B cell (primary cell): Measurements from ENCODE around the gene HS1BP3. TPM values are rescaled to one million over a fixed set of nuclear protein-coding genes. Genes with fewer than 3 reads are reported as not detected.

Experiments used
- ATAC-seq: fragments of 200-7000 bp; cut with Tn5 transposase; one replicate; pipeline ENCODE4 v1.10.0; 2021; ENCODE audit warnings: low read depth, mild to moderate bottlenecking, moderate number of reproducible peaks, moderate library complexity
- CTCF ChIA-PET: fragments of 350-600 bp; sonication (Branson Sonifier 250); formaldehyde crosslinking; loops from one replicate; lab custom pipeline; 2021; ENCODE audit warnings: antibody characterized with exemption, inconsistent platforms; lab: Charles Lee
- POLR2A ChIA-PET: fragments of 350-600 bp; sonication (Branson Sonifier 250); formaldehyde crosslinking; loops from one replicate; lab custom pipeline; 2021; ENCODE audit warnings: antibody characterized with exemption; lab: Charles Lee
- DNase-seq: peaks from one replicate; pipeline ENCODE4 v3.0.0; 2013
- H2AFZ ChIP-seq: 2 replicates; pipeline ENCODE4 v1.6.1; 2012; ENCODE audit warnings: mild to moderate bottlenecking, low read depth, low read length; ENCODE audit not compliant: insufficient read depth, poor library complexity, severe bottlenecking
- H3K27ac ChIP-seq, 2 donors: 1 replicate in 1 of 2; 2 replicates in 1 of 2; pipeline ENCODE4 v1.5.1; 2012 to 2013; ENCODE audit warnings: low read length in 2 of 2, mild to moderate bottlenecking in 2 of 2, moderate library complexity in 1 of 2
- H3K27me3 ChIP-seq, 4 experiments: fragments of 200-600 bp in 1 of 4; sonication (generic) in 1 of 4; replicated peaks in 1 of 4; 1 replicate in 2 of 4; 2 replicates in 2 of 4; pipeline versions ENCODE4 v1.6.1 to v1.7.0; 2013 to 2016; ENCODE audit warnings: low read length in 3 of 4, mild to moderate bottlenecking in 2 of 4, mixed read lengths in 1 of 4, moderate library complexity in 1 of 4; ENCODE audit not compliant: insufficient read depth in 4 of 4, control insufficient read depth in 3 of 4; ENCODE audit errors: control extremely low read depth in 1 of 4
- H3K36me3 ChIP-seq, 2 experiments: replicated peaks in 1 of 2; 1 replicate in 1 of 2; 2 replicates in 1 of 2; pipeline versions ENCODE4 v1.6.1 to v1.7.1; 2013; ENCODE audit warnings: low read length in 1 of 2; ENCODE audit not compliant: insufficient read depth in 2 of 2, control insufficient read depth in 1 of 2; ENCODE audit errors: control extremely low read depth in 1 of 2, extremely low read depth in 1 of 2
- H3K4me1 ChIP-seq, 2 donors: fragments of 200-600 bp in 1 of 2; sonication (generic) in 1 of 2; 1 replicate in 1 of 2; 2 replicates in 1 of 2; pipeline versions ENCODE4 v1.5.1 to v1.6.1; 2013 to 2017; ENCODE audit warnings: low read length in 2 of 2; ENCODE audit not compliant: control insufficient read depth in 2 of 2, insufficient read depth in 2 of 2
- H3K4me2 ChIP-seq: replicated peaks from 2 replicates; pipeline ENCODE3; 2012; ENCODE audit warnings: mild to moderate bottlenecking, low read depth, low read length; ENCODE audit not compliant: poor library complexity, severe bottlenecking
- H3K4me3 ChIP-seq, 5 experiments: fragments of 200-600 bp in 1 of 5; sonication (generic) in 1 of 5; 1 replicate in 3 of 5; 2 replicates in 2 of 5; pipeline versions ENCODE4 v1.5.1 to v1.7.0; 2011 to 2016; ENCODE audit warnings: low read length in 4 of 5, mild to moderate bottlenecking in 4 of 5, low read depth in 2 of 5, control low read depth in 1 of 5, moderate library complexity in 1 of 5; ENCODE audit not compliant: insufficient read depth in 1 of 5; ENCODE audit errors: control extremely low read depth in 1 of 5, extremely low read depth in 1 of 5
- H3K79me2 ChIP-seq: fragments of 200-600 bp; sonication (generic); one replicate; pipeline ENCODE4 v1.6.0; 2016; ENCODE audit warnings: low read length; ENCODE audit not compliant: control insufficient read depth, insufficient read depth
- H3K9ac ChIP-seq: fragments of 200-600 bp; sonication (generic); 2 replicates; pipeline ENCODE4 v1.6.1; 2017; ENCODE audit warnings: mild to moderate bottlenecking, low read length, moderate library complexity
- H3K9me3 ChIP-seq, 3 donors: one replicate each; pipeline versions ENCODE4 v1.6.1 to v1.7.1; 2013; ENCODE audit warnings: low read length in 2 of 3; ENCODE audit not compliant: control insufficient read depth in 2 of 3, insufficient read depth in 1 of 3; ENCODE audit errors: control extremely low read depth in 1 of 3
- H4K20me1 ChIP-seq: 2 replicates; pipeline ENCODE4 v1.6.0; 2012; ENCODE audit warnings: mild to moderate bottlenecking, low read length; ENCODE audit not compliant: insufficient read depth, control insufficient read depth, poor library complexity, severe bottlenecking
- H3K27ac Mint-ChIP-seq: one replicate; pipeline ENCODE4 v1.8.0; 2021; ENCODE audit warnings: mixed read lengths
- H3K27me3 Mint-ChIP-seq: one replicate; pipeline ENCODE4 v1.8.0; 2021; ENCODE audit warnings: mixed read lengths
- H3K4me1 Mint-ChIP-seq: one replicate; pipeline ENCODE4 v1.8.0; 2021; ENCODE audit warnings: mixed read lengths
- H3K4me3 Mint-ChIP-seq: one replicate; pipeline ENCODE4 v1.8.0; 2021; ENCODE audit warnings: mixed read lengths
- H3K9me3 Mint-ChIP-seq: one replicate; pipeline ENCODE4 v1.8.0; 2022; ENCODE audit warnings: mixed read lengths; ENCODE audit not compliant: insufficient read depth
- CTCF ChIP-seq: fragments of 200-600 bp; IDR thresholded peaks from one replicate; pipeline ENCODE4 v1.8.0; 2022; ENCODE audit warnings: antibody characterized with exemption, mild to moderate bottlenecking
- WGBS: methylation state at CpG from one replicate; pipeline ENCODE4 v1.1.5; 2013; ENCODE audit warnings: missing lambda C conversion rate; ENCODE audit not compliant: insufficient coverage; 5-methylcytosine and 5-hydroxymethylcytosine counted together
- intact Hi-C: fragments of 100-400 bp; cut with micrococcal nuclease; formaldehyde crosslinking; loops from one replicate; pipeline ENCODE4 v1.10.0; 2022
- polyA plus RNA-seq: library from polyadenylated mRNA; depleted of rRNA; stranded (reverse); fragments of >200 nt; gene quantifications from 2 replicates; pipeline ENCODE4 v1.2.3, GENCODE V29; 2012
- total RNA-seq, 2 donors: library from RNA; stranded (reverse); fragments of 120-200 nt in 1 of 2; gene quantifications; 1 replicate in 1 of 2; 2 replicates in 1 of 2; pipeline versions ENCODE4 v1.2.3 to v1.2.4, GENCODE V29; 2013 to 2022

The HS1BP3 gene
- total and polyA plus RNA-seq, 2 donors (not counting 1 experiment from before 2014, with no cell fraction given), result 27.8 to 28.7 TPM

GRCh38 chr2:20578895-20579825 lies 71.7 kb downstream of the HS1BP3 start:
- no peak overlapping the region for H3K27ac Mint-ChIP-seq
- no peak overlapping the region for H2AFZ ChIP-seq

More at GRCh38 chr2:20578895-20579825, 71.7 kb downstream of the HS1BP3 start:
- TF ChIP-seq CTCF, result no peak
- Histone ChIP-seq H4K20me1 (no peaks in the 10 kb centered on the region), H3K4me2 (peak overlapping the region; percentile 38), H3K9me3 (peaks cover 0 to 11% (median 4%) of the 10 kb centered on the region in 3 donors), H3K9ac (no peak overlapping the region), H3K36me3 (no peaks in the 10 kb centered on the region), H3K27ac (no peak overlapping the region), H3K4me3 (no peak overlapping the region), H3K27me3 (no peaks in the 10 kb centered on the region), H3K4me1 (peaks cover 27 to 34% of the 10 kb centered on the region in 2 donors), H3K79me2 (no peaks in the 10 kb centered on the region)
- ATAC-seq (no peak), DNase-seq (no peak)
- Mint-ChIP-seq H3K4me1 (peaks cover 23% of the 10 kb centered on the region), H3K4me3 (no peak overlapping the region), H3K9me3 (no peaks in the 10 kb centered on the region), H3K27me3 (no peaks in the 10 kb centered on the region)
- CTCF ChIA-PET, result no interaction called here
- 78% methylated on average over 13 of the region's 15 CpGs for WGBS
- POLR2A ChIA-PET, result no interaction called here
- intact Hi-C loops, result loop anchor here (5.0 kb wide), 1 partner anchor 132 kb away; the partner anchor contains the start of gene RHOB
